ENCODE measurements around the gene KDM1B.

The KDM1B gene

GRCh38 chr6:18235524-18235923, 80.3 kb downstream of the KDM1B start:
- DNase-seq: no peak

- no peak for DNase-seq
Measured at GRCh38 chr6:18237167-18237566, 81.9 kb downstream of the KDM1B start.

GRCh38 chr6:18240230-18240629, 85.0 kb downstream of the KDM1B start:
- no peak for DNase-seq

- DNase-seq: no peak
Measured at GRCh38 chr6:18241208-18242038, 86.2 kb downstream of the KDM1B start.

- no peak for DNase-seq
Measured at GRCh38 chr6:18242062-18242851, 87.0 kb downstream of the KDM1B start.

GRCh38 chr6:18243302-18243893, 88.2 kb downstream of the KDM1B start:
- no peak for DNase-seq

GRCh38 chr6:18244251-18244650, 89.0 kb downstream of the KDM1B start:
- DNase-seq: no peak

GRCh38 chr6:18245079-18245478, 89.9 kb downstream of the KDM1B start:
- DNase-seq: no peak

GRCh38 chr6:18245642-18246041, 90.4 kb downstream of the KDM1B start:
- DNase-seq: no peak

GRCh38 chr6:18246205-18246604, 91.0 kb downstream of the KDM1B start:
- no peak for DNase-seq

- DNase-seq: no peak
Measured at GRCh38 chr6:18247002-18247401, 91.8 kb downstream of the KDM1B start.

GRCh38 chr6:18248698-18249097, 93.5 kb downstream of the KDM1B start:
- DNase-seq: no peak

- DNase-seq: no peak
Measured at GRCh38 chr6:18249271-18249670, 94.0 kb downstream of the KDM1B start.

GRCh38 chr6:18253635-18254034, 98.4 kb downstream of the KDM1B start:
- DNase-seq: no peak

- DNase-seq: no peak
Measured at GRCh38 chr6:18254793-18255192, 99.6 kb downstream of the KDM1B start.

- DNase-seq: peak in 1 of 2 donors; percentile 29
Measured at GRCh38 chr6:18259675-18260447, 104.6 kb downstream of the KDM1B start.

GRCh38 chr6:18260448-18261106, 105.4 kb downstream of the KDM1B start:
- peak; percentile 92 to 93 for DNase-seq

- DNase-seq: no peak
Measured at GRCh38 chr6:18261877-18262276, 106.7 kb downstream of the KDM1B start.

GRCh38 chr6:18262702-18263417, 107.6 kb downstream of the KDM1B start:
- DNase-seq: peak in 1 of 2 donors; percentile 41

- peak; percentile 8 to 16 for DNase-seq
Measured at GRCh38 chr6:18263418-18264218, 108.4 kb downstream of the KDM1B start.

All from inflammatory macrophage treated with lipopolysaccharide for 1 hour (primary cell).